ENCODE results near the gene MAPKAP1.
A peak's percentile ranks its signal among the peaks of the same experiment; 100 is the strongest.

The MAPKAP1 gene

DNA sequence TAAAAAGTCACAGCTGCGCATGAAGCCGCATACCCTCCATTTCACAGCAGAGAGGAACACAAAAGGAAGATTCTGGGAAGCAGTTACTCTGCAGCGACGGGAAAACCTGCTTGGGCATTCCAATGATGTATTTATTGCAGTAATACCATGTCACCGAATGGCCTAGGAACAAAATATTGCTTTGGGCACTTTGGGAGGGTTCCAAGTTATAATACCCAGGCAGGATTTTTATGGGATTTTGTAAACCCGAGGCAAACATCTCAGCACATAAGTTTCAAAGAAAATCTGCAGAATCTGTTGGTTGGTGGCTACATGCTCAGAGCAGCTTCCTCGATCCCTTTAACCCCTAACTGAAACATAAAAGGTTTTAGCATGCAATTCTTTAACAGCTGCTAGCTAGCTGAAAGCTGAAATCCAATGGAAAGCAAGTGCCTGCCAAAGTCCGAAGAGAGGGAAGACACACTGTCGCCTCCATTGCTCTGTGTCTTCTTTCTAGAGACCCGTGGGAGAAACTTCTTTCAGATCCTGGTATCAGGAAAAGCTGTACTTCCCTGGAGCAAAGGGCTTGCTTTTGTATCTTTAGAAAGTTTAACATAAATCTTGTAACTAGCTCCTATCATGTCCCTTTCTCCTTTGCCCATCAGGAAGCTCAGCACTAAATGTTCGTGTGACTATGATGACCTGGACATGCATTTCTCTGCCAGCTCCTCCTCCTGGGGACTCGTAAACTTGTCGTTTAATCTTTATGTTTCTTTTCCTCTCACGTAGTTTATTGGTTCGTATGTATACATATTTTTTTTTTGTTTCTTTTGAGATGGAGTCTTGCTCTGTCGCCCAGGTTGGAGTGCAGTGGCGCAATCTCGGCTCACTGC lies 195.0 kb downstream of the MAPKAP1 start:
- DNase-seq (ENCODE audit: low spot score), result peak; percentile 48
- POLR2A ChIA-PET (ENCODE audit: low non-redundant PET), result no interaction called here
- CTCF ChIA-PET, result interaction anchor here (0.5 to 0.6 kb wide), 2 partner anchors 443 to 475 kb away, joined by 3 to 6 read pairs; no protein-coding TSS in a partner anchor
- TF ChIP-seq, protein P1, sequence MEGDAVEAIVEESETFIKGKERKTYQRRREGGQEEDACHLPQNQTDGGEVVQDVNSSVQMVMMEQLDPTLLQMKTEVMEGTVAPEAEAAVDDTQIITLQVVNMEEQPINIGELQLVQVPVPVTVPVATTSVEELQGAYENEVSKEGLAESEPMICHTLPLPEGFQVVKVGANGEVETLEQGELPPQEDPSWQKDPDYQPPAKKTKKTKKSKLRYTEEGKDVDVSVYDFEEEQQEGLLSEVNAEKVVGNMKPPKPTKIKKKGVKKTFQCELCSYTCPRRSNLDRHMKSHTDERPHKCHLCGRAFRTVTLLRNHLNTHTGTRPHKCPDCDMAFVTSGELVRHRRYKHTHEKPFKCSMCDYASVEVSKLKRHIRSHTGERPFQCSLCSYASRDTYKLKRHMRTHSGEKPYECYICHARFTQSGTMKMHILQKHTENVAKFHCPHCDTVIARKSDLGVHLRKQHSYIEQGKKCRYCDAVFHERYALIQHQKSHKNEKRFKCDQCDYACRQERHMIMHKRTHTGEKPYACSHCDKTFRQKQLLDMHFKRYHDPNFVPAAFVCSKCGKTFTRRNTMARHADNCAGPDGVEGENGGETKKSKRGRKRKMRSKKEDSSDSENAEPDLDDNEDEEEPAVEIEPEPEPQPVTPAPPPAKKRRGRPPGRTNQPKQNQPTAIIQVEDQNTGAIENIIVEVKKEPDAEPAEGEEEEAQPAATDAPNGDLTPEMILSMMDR (conservative IDR thresholded peaks at IDR 0.05; ENCODE audit: low read depth), result no peak
- H3K27ac ChIP-seq, result no peak overlapping the region

DNA sequence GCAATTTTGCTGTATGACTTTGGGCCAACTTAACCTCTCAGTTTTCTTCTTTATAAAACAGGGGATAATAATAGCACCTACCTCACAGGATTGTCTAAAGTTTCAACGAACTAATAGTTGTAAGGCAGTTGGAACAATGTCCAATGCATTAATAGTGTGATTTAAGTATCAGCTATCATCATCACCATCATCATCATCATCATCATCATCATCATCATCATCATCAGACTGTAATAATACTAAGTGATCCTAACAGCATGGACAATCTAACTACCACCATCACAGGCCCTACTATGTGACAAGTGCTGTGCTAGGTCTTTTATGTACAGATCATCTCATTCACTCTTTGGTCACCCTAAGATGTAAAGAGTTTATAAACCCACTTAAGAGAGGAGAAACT lies 196.0 kb downstream of the MAPKAP1 start:
- ChIA-PET POLR2A (ENCODE audit: low non-redundant PET) (no interaction called here), CTCF (no interaction called here)
- H3K27ac ChIP-seq, result no peak overlapping the region
- DNase-seq (ENCODE audit: low spot score), result no peak
- TF ChIP-seq, protein P1 (conservative IDR thresholded peaks at IDR 0.05; ENCODE audit: low read depth), result no peak

DNA sequence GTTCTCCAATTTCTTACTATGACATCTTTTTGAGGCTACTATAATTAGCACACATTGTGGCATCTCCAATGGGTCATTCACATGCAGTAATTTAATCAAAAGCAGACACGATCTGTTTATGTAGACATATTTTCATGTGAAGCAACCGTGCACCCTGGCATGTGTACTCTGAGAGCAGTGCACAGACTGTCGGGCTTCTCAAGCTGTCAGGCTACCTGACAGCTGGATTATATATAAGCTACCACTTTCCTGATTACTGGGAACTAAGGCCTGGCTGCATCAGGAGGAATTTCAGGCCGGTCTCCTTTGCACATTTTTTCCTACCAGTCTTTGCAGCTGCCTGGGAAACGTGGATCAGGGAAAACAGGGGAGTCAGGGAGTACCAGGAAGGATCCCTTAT lies 197.5 kb downstream of the MAPKAP1 start:
- CTCF ChIA-PET, result interaction anchor here (0.6 kb wide), 1 partner anchor 603 kb away, joined by 4 read pairs; no protein-coding TSS in a partner anchor
- H3K27ac ChIP-seq, result no peak overlapping the region
- TF ChIP-seq, protein P1 (conservative IDR thresholded peaks at IDR 0.05; ENCODE audit: low read depth), result no peak
- no peak for DNase-seq (ENCODE audit: low spot score)
- POLR2A ChIA-PET (ENCODE audit: low non-redundant PET), result no interaction called here

DNA sequence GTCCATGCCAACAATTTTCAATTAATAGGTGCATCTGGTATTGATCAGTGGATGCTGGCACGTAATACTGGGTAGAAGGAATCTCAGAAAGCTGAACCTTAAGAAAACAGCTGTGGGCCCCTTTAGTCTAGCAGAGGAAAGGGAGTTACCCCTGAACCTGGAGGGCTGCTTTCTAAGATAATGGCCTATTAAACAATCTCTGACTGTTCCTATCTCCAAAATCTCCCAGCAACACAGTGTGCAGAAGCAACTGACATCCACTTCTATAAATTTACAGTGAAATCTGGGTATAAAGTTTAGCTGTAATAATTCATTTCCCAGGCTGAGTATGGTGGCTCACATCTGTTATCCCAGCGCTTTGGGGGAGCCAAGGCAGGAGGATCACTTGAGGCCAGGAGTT lies 198.8 kb downstream of the MAPKAP1 start:
- ChIA-PET CTCF (interaction anchor here (0.6 kb wide), 1 partner anchor 796 kb away, joined by 3 read pairs; no protein-coding TSS in a partner anchor), POLR2A (ENCODE audit: low non-redundant PET) (no interaction called here)
- DNase-seq (ENCODE audit: low spot score), result no peak
- no peak overlapping the region for H3K27ac ChIP-seq
- TF ChIP-seq, protein P1 (conservative IDR thresholded peaks at IDR 0.05; ENCODE audit: low read depth), result no peak

DNA sequence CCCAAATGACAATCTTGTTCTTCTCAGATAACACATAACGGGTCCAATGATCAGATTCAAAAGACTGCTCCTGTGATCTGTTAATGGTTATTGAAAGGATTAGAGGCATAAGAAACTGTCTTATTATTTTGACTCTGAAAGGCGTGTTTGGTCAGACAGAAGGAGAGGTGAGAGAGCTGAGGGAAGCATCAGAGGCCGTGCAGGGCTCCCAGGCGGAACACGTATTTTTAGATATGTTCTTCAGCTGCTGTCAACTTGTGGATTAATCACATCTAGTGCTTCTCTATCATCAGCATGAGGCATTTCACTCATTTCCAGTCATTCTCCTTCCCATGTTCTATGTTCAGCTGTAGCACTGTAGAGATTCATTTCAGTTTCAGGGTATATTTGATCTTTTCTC lies 199.8 kb downstream of the MAPKAP1 start:
- ChIA-PET POLR2A (ENCODE audit: low non-redundant PET) (no interaction called here), CTCF (interaction anchor here (0.5 kb wide), 1 partner anchor 152 kb away, joined by 3 read pairs; no protein-coding TSS in a partner anchor)
- no peak for DNase-seq (ENCODE audit: low spot score)
- TF ChIP-seq, protein P1 (conservative IDR thresholded peaks at IDR 0.05; ENCODE audit: low read depth), result no peak
- H3K27ac ChIP-seq, result no peak overlapping the region

DNA sequence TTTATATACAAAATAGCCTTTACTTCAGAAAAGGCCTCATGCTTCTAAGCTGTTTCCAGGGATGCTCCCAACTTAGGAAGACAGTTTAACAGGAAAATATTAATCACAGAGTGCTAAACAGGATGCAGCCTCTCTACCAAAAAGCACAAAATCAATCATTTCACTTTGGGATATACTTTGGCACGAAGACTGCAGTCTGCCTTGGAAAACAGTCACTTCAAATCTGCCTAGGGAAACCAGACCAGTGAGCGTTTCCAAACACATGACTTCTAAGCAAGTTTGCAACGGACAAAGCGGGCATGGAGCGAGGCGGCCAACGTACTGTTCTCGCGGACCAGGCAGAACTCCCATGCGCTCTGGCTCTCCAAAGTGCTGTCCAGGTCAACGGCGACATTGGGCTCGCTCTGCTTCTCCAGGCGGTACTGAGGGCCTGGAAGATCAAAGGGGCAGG lies 201.0 kb downstream of the MAPKAP1 start:
- DNase-seq (ENCODE audit: low spot score), result no peak
- CTCF ChIA-PET, result interaction anchor here (0.9 kb wide), 1 partner anchor 97 kb away, joined by 3 read pairs; no protein-coding TSS in a partner anchor
- no peak overlapping the region for H3K27ac ChIP-seq
- TF ChIP-seq, protein P1 (conservative IDR thresholded peaks at IDR 0.05; ENCODE audit: low read depth), result no peak
- POLR2A ChIA-PET (ENCODE audit: low non-redundant PET), result no interaction called here

All from RWPE1 (cell line).